SH-SY5Y (cell line): ENCODE results near the gene LGALS16.

Experiments
- GATA2 ChIP-seq: IDR thresholded peaks from 2 replicates; pipeline ENCODE4 v1.6.1; 2011; ENCODE audit warnings: mild to moderate bottlenecking, low read depth, low read length
- GATA3 ChIP-seq: IDR thresholded peaks from 2 replicates; pipeline ENCODE4 v1.6.1; 2011; ENCODE audit warnings: low read depth, mild to moderate bottlenecking, low read length, moderate library complexity

The LGALS16 gene

GRCh38 chr19:39698535-39698934 lies 42.8 kb downstream of the LGALS16 start:
- TF ChIP-seq GATA3 (no peak), GATA2 (no peak)

- no peak for TF ChIP-seq GATA2
- TF ChIP-seq GATA3 = no peak
Observed at GRCh38 chr19:39701291-39701690, 45.6 kb downstream of the LGALS16 start.

- TF ChIP-seq GATA3 = no peak
- no peak for TF ChIP-seq GATA2
Observed at GRCh38 chr19:39704181-39705044, 48.7 kb downstream of the LGALS16 start, which contains the start of gene LGALS14. TSS of gene LGALS14 (plus strand) at chr19:39704481. CDS start at chr19:39704529, 48 bp downstream.

GRCh38 chr19:39705578-39706188 lies 50.0 kb downstream of the LGALS16 start:
- TF ChIP-seq GATA3 (no peak), GATA2 (no peak)

- TF ChIP-seq GATA3 = no peak
- no peak for TF ChIP-seq GATA2
Observed at GRCh38 chr19:39708594-39708993, 52.9 kb downstream of the LGALS16 start.

- no peak for TF ChIP-seq GATA3
- TF ChIP-seq GATA2 = no peak
Observed at GRCh38 chr19:39709026-39709872, 53.5 kb downstream of the LGALS16 start.
